ENCODE data around the gene CUBN. TPM values are rescaled to one million over a fixed set of nuclear protein-coding genes. Genes with fewer than 3 reads are reported as not detected.

CUBN gene
- total RNA-seq, 2 experiments from 2014 or later = 7.9 to 9.2 TPM

DNA sequence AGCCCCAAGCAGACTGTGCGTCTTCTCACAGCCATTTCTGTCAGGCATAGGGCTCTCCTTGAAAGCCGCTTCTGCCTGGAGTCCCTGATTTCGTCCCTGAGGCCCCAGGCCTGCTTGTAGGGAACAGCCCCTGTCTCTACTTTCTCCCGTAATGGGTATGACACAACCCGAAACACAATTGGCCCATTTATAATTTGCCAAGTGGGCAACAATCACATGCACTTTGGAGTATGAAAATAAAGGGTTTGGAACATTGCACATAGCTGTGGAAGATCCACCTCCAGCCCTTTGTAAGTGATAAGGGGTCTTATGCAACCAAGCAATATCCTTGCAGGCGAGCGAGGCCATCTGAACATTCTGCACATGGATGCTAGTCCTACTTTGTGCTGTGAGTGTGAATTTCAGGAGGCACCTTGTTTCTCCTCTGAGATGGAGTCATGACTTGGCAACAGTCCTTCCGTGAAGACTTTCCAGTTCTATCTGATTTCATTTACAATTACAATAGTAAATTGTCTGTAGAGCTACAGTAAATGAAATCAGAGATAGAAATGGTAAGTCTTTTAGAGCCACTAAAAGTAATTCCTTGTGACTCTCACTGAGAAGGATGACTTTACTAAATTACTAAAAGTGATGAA is 141.5 kb downstream of the CUBN start:
- no peak overlapping the region for H3K27ac ChIP-seq (ENCODE audit: low read depth in 1 of 2, low read length in 2 of 2)
- H3K36me3 ChIP-seq (ENCODE audit: insufficient read depth, low read length) = no peaks in the 10 kb centered on the region
- H3K4me3 ChIP-seq (ENCODE audit: low read length) = no peak overlapping the region
- ChIA-PET CTCF (interaction anchor here (1.0 kb wide), 1 partner anchor 19 kb away, joined by 3 read pairs; no protein-coding TSS in a partner anchor), POLR2A (no interaction called here)
- H3K36me3 Mint-ChIP-seq (ENCODE audit: low read depth) = peaks cover 3% of the 10 kb centered on the region
- H3K27me3 Mint-ChIP-seq = no peaks in the 10 kb centered on the region
- H3K9me3 Mint-ChIP-seq = no peaks in the 10 kb centered on the region
- no peaks in the 10 kb centered on the region for H3K27me3 ChIP-seq (ENCODE audit: control insufficient read depth in 1 of 2, insufficient read depth in 2 of 2, low read length in 2 of 2)
- intact Hi-C loops (cut with DNase I, micrococcal nuclease) = no loop called here
- no peaks in the 10 kb centered on the region for H3K4me1 ChIP-seq (ENCODE audit: insufficient read depth, low read length)
- H3K9me3 ChIP-seq (ENCODE audit: control insufficient read depth in 1 of 2, insufficient read depth in 1 of 2, low read length in 2 of 2) = peaks cover 0 to 4% of the 10 kb centered on the region in 2 experiments
- TF ChIP-seq, protein P1, sequence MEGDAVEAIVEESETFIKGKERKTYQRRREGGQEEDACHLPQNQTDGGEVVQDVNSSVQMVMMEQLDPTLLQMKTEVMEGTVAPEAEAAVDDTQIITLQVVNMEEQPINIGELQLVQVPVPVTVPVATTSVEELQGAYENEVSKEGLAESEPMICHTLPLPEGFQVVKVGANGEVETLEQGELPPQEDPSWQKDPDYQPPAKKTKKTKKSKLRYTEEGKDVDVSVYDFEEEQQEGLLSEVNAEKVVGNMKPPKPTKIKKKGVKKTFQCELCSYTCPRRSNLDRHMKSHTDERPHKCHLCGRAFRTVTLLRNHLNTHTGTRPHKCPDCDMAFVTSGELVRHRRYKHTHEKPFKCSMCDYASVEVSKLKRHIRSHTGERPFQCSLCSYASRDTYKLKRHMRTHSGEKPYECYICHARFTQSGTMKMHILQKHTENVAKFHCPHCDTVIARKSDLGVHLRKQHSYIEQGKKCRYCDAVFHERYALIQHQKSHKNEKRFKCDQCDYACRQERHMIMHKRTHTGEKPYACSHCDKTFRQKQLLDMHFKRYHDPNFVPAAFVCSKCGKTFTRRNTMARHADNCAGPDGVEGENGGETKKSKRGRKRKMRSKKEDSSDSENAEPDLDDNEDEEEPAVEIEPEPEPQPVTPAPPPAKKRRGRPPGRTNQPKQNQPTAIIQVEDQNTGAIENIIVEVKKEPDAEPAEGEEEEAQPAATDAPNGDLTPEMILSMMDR (IDR thresholded peaks at IDR 0.05) = no peak
- no peak overlapping the region for H3K27ac Mint-ChIP-seq
- H3K4me3 Mint-ChIP-seq = no peak overlapping the region
- H3K4me1 Mint-ChIP-seq (ENCODE audit: low read depth) = no peaks in the 10 kb centered on the region
- ATAC-seq (ENCODE audit: poor library complexity) (no peak), DNase-seq (no peak)

DNA sequence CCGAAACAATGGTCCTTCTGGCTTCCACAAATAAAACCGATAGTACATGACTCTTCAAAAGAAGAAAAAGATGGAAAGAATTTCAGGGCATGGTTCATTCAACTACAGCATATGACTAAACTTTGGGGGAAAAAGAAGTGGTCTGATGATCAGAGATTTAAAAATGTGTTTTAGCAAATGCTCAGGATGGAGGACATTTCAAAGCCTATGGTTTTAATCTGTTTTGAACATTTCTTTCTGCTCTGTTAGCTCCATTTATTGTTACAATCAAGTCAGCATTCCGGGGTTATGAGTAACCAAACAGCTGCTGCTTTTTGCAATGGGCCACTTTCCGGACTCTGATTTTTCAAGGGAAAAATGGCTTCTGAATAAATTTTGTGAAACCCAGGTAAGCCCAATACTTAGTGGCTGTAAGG is 142.4 kb downstream of the CUBN start:
- Histone ChIP-seq H3K27ac (ENCODE audit: low read depth in 1 of 2, low read length in 2 of 2) (no peak overlapping the region), H3K27me3 (ENCODE audit: control insufficient read depth in 1 of 2, insufficient read depth in 2 of 2, low read length in 2 of 2) (no peaks in the 10 kb centered on the region), H3K36me3 (ENCODE audit: insufficient read depth, low read length) (no peaks in the 10 kb centered on the region), H3K9me3 (ENCODE audit: control insufficient read depth in 1 of 2, insufficient read depth in 1 of 2, low read length in 2 of 2) (peaks cover 0 to 4% of the 10 kb centered on the region in 2 experiments), H3K4me1 (ENCODE audit: insufficient read depth, low read length) (no peaks in the 10 kb centered on the region), H3K4me3 (ENCODE audit: low read length) (no peak overlapping the region)
- no peak for ATAC-seq (ENCODE audit: poor library complexity)
- no peak for DNase-seq
- TF ChIP-seq, protein P1 (IDR thresholded peaks at IDR 0.05) = no peak
- H3K27ac Mint-ChIP-seq = no peak overlapping the region
- peaks cover 10% of the 10 kb centered on the region for H3K36me3 Mint-ChIP-seq (ENCODE audit: low read depth)
- no peaks in the 10 kb centered on the region for H3K4me1 Mint-ChIP-seq (ENCODE audit: low read depth)
- intact Hi-C loops (cut with DNase I, micrococcal nuclease) = no loop called here
- H3K27me3 Mint-ChIP-seq = no peaks in the 10 kb centered on the region
- CTCF ChIA-PET = no interaction called here
- no peak overlapping the region for H3K4me3 Mint-ChIP-seq
- no peaks in the 10 kb centered on the region for H3K9me3 Mint-ChIP-seq
- POLR2A ChIA-PET = no interaction called here

DNA sequence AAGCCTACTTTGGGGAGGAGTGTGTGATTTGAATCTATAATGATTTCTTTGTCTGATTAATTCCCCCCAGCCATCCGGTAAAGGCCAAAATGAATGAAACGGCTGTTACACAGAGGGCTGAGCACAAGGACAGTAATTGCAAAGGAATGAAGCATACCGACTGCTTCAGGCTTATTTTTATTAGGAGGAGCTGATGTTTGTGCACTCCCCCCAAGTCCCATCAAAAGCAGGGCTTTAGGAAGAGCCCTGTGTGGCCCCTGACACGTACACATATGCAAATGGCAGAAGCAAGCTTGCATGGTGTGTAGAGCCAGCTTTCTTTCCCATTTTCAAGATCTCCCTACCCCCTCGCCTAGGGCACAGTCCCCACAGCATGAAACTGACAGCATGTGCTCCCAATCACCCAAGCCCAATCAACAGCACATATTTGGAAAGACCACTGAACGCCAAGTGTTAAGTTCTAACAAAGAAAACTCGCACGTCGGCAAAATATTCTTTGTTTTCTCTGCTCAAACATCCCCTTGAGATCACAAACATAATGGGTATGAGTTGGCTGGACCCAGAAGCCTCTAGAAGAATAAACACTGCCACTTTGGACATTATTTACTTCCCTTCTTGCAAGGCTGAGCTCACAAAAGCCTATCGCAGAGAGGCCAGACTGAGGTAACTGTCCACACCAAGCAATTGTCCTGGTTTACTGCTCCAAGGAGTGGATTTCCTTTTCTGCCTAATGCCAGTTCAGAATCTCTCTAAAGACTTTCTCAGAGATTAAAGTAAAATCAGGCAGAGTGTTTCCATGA is 143.0 kb downstream of the CUBN start:
- Mint-ChIP-seq H3K9me3 (no peaks in the 10 kb centered on the region), H3K27me3 (no peaks in the 10 kb centered on the region), H3K4me1 (ENCODE audit: low read depth) (no peaks in the 10 kb centered on the region), H3K36me3 (ENCODE audit: low read depth) (peaks cover 16% of the 10 kb centered on the region), H3K27ac (no peak overlapping the region), H3K4me3 (no peak overlapping the region)
- POLR2A ChIA-PET = no interaction called here
- peaks cover 0 to 4% of the 10 kb centered on the region in 2 experiments for H3K9me3 ChIP-seq (ENCODE audit: control insufficient read depth in 1 of 2, insufficient read depth in 1 of 2, low read length in 2 of 2)
- DNase-seq (no peak), ATAC-seq (ENCODE audit: poor library complexity) (no peak)
- CTCF ChIA-PET = no interaction called here
- H3K27ac ChIP-seq (ENCODE audit: low read depth in 1 of 2, low read length in 2 of 2) = no peak overlapping the region
- intact Hi-C loops (cut with DNase I, micrococcal nuclease) = no loop called here
- TF ChIP-seq, protein P1 (IDR thresholded peaks at IDR 0.05) = no peak
- no peaks in the 10 kb centered on the region for H3K27me3 ChIP-seq (ENCODE audit: control insufficient read depth in 1 of 2, insufficient read depth in 2 of 2, low read length in 2 of 2)
- H3K4me3 ChIP-seq (ENCODE audit: low read length) = no peak overlapping the region
- H3K36me3 ChIP-seq (ENCODE audit: insufficient read depth, low read length) = no peaks in the 10 kb centered on the region
- no peaks in the 10 kb centered on the region for H3K4me1 ChIP-seq (ENCODE audit: insufficient read depth, low read length)

All from CD4-positive, alpha-beta T cell (primary cell).